GM23338 (cell line): ENCODE results near the gene KRT37. TPM values are rescaled to one million over a fixed set of nuclear protein-coding genes. Genes with fewer than 3 reads are reported as not detected.

ENCODE experiments used
- ATAC-seq: fragments of 200-7000 bp; cut with Tn5 transposase; 3 replicates; pipeline ENCODE4 v1.9.1; 2020
- DNase-seq: peaks from one replicate; pipeline ENCODE4 v3.0.0-alpha.2; 2015; ENCODE audit warnings: low spot score
- H2AFZ ChIP-seq: fragments of 200-600 bp; sonication (generic); 2 replicates; pipeline ENCODE4 v1.8.0; 2016; ENCODE audit warnings: antibody characterized with exemption, mild to moderate bottlenecking, moderate library complexity
- H3F3A ChIP-seq: fragments of 200-600 bp; sonication (generic); replicated peaks from 2 replicates; pipeline ENCODE4 v1.8.0; 2017; ENCODE audit warnings: antibody characterized with exemption, mixed run types, low read depth
- H3K27ac ChIP-seq: fragments of 200-600 bp; sonication (generic); 2 replicates; pipeline ENCODE4 v1.6.1; 2016; ENCODE audit warnings: low read depth
- H3K27me3 ChIP-seq: fragments of 200-600 bp; sonication (generic); 2 replicates; pipeline ENCODE4 v1.8.0; 2016; ENCODE audit warnings: mild to moderate bottlenecking, mixed run types, moderate library complexity; ENCODE audit not compliant: insufficient read depth
- H3K36me3 ChIP-seq: fragments of 200-600 bp; sonication (generic); 2 replicates; pipeline ENCODE4 v1.8.0; 2016; ENCODE audit warnings: mild to moderate bottlenecking; ENCODE audit not compliant: insufficient read depth
- H3K4me1 ChIP-seq: fragments of 200-600 bp; sonication (generic); 2 replicates; pipeline ENCODE4 v1.8.0; 2016; ENCODE audit warnings: mild to moderate bottlenecking, moderate library complexity; ENCODE audit not compliant: insufficient read depth
- H3K4me2 ChIP-seq: fragments of 200-600 bp; sonication (generic); 2 replicates; pipeline ENCODE4 v1.7.1; 2017; ENCODE audit warnings: mixed run types
- H3K4me3 ChIP-seq: fragments of 200-600 bp; sonication (generic); 2 replicates; pipeline ENCODE4 v1.6.1; 2016; ENCODE audit warnings: mixed run types
- H3K79me2 ChIP-seq: fragments of 200-600 bp; sonication (generic); replicated peaks from 2 replicates; pipeline ENCODE4 v1.8.0; 2017; ENCODE audit warnings: mild to moderate bottlenecking; ENCODE audit not compliant: insufficient read depth
- H3K9me2 ChIP-seq: fragments of 200-600 bp; sonication (generic); 2 replicates; pipeline ENCODE4 v1.8.0; 2017; ENCODE audit not compliant: insufficient read depth
- H4K20me1 ChIP-seq: fragments of 200-600 bp; sonication (generic); replicated peaks from 2 replicates; pipeline ENCODE4 v1.8.0; 2017; ENCODE audit warnings: mild to moderate bottlenecking; ENCODE audit not compliant: insufficient read depth
- H3K27ac Mint-ChIP-seq: 2 replicates; pipeline ENCODE4 v1.8.0; 2020; ENCODE audit warnings: inconsistent platforms, mild to moderate bottlenecking, moderate library complexity, mixed read lengths
- H3K27me3 Mint-ChIP-seq: 3 replicates; pipeline ENCODE4 v1.8.0; 2022; ENCODE audit warnings: low read depth, mild to moderate bottlenecking, moderate library complexity, mixed read lengths, inconsistent platforms; ENCODE audit not compliant: insufficient read depth, poor library complexity
- H3K36me3 Mint-ChIP-seq: 3 replicates; pipeline ENCODE4 v1.8.0; 2021; ENCODE audit warnings: low read depth, mild to moderate bottlenecking, inconsistent platforms, moderate library complexity, mixed read lengths
- H3K4me1 Mint-ChIP-seq: 3 replicates; pipeline ENCODE4 v1.8.0; 2020; ENCODE audit warnings: mild to moderate bottlenecking, inconsistent platforms, mixed read lengths
- H3K4me3 Mint-ChIP-seq: 3 replicates; pipeline ENCODE4 v1.8.0; 2021; ENCODE audit warnings: moderate library complexity, mild to moderate bottlenecking, inconsistent platforms, mixed read lengths
- H3K9me3 Mint-ChIP-seq: 3 replicates; pipeline ENCODE4 v1.8.0; 2020; ENCODE audit warnings: moderate library complexity, mild to moderate bottlenecking, inconsistent platforms, mixed read lengths
- CREB1 ChIP-seq: fragments of 250-450 bp; sonication (Bioruptor Pico); IDR thresholded peaks from 2 replicates; pipeline ENCODE4 v1.5.0; 2020; ENCODE audit warnings: low read depth, mild to moderate bottlenecking, moderate library complexity
- EZH2 ChIP-seq: fragments of 200-600 bp; sonication (generic); IDR thresholded peaks from one replicate; pipeline ENCODE4 v1.8.0; 2017; ENCODE audit warnings: antibody characterized with exemption, mild to moderate bottlenecking, low read depth; ENCODE audit not compliant: unreplicated experiment
- EZH2phosphoT487 ChIP-seq: fragments of 200-600 bp; sonication (generic); IDR thresholded peaks from one replicate; pipeline ENCODE4 v1.8.1; 2018; ENCODE audit warnings: antibody characterized with exemption; ENCODE audit not compliant: unreplicated experiment
- NANOG ChIP-seq: IDR thresholded peaks from 2 replicates; pipeline ENCODE4 v1.6.1; 2016; ENCODE audit warnings: antibody characterized with exemption, borderline replicate concordance
- STAT1 ChIP-seq: IDR thresholded peaks from one replicate; pipeline ENCODE4 v1.6.1; 2016; ENCODE audit warnings: antibody characterized with exemption; ENCODE audit not compliant: unreplicated experiment
- ZNF114 ChIP-seq: fragments of 250-450 bp; sonication (Bioruptor Pico); IDR thresholded peaks from 2 replicates; pipeline ENCODE4 v1.5.0; 2020; ENCODE audit warnings: mild to moderate bottlenecking, moderate library complexity
- ZNF331 ChIP-seq: fragments of 250-450 bp; sonication (Bioruptor Pico); IDR thresholded peaks from 2 replicates; pipeline ENCODE4 v1.5.0; 2020; ENCODE audit warnings: low read depth, mild to moderate bottlenecking, moderate library complexity
- polyA plus RNA-seq: library from polyadenylated mRNA; unstranded; fragments of >200 nt; fragmentation: Nextera tagmentation; extraction: Ambion mirVana; gene quantifications from 2 replicates; pipeline ENCODE4 v1.2.1, GENCODE V29; 2016
- total RNA-seq: library from RNA; depleted of rRNA; stranded (reverse); fragments of >200 nt; shearing (Covaris generic); gene quantifications from 2 replicates; pipeline ENCODE4 v1.2.3, GENCODE V29; 2014
- TF ChIP-seq, protein P1 (sequence below): fragments of 250-450 bp; sonication (Bioruptor Pico); IDR thresholded peaks from 2 replicates; pipeline ENCODE4 v1.5.0; 2020; ENCODE audit warnings: mild to moderate bottlenecking, moderate library complexity
- TF ChIP-seq, protein P2 (sequence below): IDR thresholded peaks from 2 replicates; pipeline ENCODE4 v1.6.1; 2016; ENCODE audit warnings: antibody characterized with exemption
- TF ChIP-seq, protein P3 (sequence below): IDR thresholded peaks from one replicate; pipeline ENCODE4 v1.6.1; 2018; ENCODE audit warnings: antibody characterized with exemption; ENCODE audit not compliant: unreplicated experiment

KRT37 gene
- total and polyA plus RNA-seq, 2 experiments from 2014 or later, result not detected

GRCh38 chr17:41452281-41452680 lies 27.9 kb upstream of the KRT37 start:
- no peaks in the 10 kb centered on the region for H3K9me2 ChIP-seq
- TF ChIP-seq, protein P1, sequence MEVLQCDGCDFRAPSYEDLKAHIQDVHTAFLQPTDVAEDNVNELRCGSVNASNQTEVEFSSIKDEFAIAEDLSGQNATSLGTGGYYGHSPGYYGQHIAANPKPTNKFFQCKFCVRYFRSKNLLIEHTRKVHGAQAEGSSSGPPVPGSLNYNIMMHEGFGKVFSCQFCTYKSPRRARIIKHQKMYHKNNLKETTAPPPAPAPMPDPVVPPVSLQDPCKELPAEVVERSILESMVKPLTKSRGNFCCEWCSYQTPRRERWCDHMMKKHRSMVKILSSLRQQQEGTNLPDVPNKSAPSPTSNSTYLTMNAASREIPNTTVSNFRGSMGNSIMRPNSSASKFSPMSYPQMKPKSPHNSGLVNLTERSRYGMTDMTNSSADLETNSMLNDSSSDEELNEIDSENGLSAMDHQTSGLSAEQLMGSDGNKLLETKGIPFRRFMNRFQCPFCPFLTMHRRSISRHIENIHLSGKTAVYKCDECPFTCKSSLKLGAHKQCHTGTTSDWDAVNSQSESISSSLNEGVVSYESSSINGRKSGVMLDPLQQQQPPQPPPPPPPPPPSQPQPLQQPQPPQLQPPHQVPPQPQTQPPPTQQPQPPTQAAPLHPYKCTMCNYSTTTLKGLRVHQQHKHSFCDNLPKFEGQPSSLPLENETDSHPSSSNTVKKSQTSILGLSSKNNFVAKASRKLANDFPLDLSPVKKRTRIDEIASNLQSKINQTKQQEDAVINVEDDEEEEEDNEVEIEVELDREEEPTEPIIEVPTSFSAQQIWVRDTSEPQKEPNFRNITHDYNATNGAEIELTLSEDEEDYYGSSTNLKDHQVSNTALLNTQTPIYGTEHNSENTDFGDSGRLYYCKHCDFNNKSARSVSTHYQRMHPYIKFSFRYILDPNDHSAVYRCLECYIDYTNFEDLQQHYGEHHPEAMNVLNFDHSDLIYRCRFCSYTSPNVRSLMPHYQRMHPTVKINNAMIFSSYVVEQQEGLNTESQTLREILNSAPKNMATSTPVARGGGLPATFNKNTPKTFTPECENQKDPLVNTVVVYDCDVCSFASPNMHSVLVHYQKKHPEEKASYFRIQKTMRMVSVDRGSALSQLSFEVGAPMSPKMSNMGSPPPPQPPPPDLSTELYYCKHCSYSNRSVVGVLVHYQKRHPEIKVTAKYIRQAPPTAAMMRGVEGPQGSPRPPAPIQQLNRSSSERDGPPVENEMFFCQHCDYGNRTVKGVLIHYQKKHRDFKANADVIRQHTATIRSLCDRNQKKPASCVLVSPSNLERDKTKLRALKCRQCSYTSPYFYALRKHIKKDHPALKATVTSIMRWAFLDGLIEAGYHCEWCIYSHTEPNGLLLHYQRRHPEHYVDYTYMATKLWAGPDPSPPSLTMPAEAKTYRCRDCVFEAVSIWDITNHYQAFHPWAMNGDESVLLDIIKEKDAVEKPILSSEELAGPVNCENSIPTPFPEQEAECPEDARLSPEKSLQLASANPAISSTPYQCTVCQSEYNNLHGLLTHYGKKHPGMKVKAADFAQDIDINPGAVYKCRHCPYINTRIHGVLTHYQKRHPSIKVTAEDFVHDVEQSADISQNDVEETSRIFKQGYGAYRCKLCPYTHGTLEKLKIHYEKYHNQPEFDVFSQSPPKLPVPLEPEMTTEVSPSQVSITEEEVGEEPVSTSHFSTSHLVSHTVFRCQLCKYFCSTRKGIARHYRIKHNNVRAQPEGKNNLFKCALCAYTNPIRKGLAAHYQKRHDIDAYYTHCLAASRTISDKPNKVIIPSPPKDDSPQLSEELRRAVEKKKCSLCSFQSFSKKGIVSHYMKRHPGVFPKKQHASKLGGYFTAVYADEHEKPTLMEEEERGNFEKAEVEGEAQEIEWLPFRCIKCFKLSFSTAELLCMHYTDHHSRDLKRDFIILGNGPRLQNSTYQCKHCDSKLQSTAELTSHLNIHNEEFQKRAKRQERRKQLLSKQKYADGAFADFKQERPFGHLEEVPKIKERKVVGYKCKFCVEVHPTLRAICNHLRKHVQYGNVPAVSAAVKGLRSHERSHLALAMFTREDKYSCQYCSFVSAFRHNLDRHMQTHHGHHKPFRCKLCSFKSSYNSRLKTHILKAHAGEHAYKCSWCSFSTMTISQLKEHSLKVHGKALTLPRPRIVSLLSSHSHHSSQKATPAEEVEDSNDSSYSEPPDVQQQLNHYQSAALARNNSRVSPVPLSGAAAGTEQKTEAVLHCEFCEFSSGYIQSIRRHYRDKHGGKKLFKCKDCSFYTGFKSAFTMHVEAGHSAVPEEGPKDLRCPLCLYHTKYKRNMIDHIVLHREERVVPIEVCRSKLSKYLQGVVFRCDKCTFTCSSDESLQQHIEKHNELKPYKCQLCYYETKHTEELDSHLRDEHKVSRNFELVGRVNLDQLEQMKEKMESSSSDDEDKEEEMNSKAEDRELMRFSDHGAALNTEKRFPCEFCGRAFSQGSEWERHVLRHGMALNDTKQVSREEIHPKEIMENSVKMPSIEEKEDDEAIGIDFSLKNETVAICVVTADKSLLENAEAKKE (CRISPR knock-in tag), result no peak
- TF ChIP-seq ZNF114 (CRISPR knock-in tag) (no peak), EZH2phosphoT487 (no peak), CREB1 (CRISPR knock-in tag) (no peak), STAT1 (no peak), ZNF331 (CRISPR knock-in tag) (no peak), EZH2 (no peak), NANOG (no peak)
- TF ChIP-seq, protein P2, sequence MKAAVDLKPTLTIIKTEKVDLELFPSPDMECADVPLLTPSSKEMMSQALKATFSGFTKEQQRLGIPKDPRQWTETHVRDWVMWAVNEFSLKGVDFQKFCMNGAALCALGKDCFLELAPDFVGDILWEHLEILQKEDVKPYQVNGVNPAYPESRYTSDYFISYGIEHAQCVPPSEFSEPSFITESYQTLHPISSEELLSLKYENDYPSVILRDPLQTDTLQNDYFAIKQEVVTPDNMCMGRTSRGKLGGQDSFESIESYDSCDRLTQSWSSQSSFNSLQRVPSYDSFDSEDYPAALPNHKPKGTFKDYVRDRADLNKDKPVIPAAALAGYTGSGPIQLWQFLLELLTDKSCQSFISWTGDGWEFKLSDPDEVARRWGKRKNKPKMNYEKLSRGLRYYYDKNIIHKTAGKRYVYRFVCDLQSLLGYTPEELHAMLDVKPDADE, result no peak
- TF ChIP-seq, protein P3, sequence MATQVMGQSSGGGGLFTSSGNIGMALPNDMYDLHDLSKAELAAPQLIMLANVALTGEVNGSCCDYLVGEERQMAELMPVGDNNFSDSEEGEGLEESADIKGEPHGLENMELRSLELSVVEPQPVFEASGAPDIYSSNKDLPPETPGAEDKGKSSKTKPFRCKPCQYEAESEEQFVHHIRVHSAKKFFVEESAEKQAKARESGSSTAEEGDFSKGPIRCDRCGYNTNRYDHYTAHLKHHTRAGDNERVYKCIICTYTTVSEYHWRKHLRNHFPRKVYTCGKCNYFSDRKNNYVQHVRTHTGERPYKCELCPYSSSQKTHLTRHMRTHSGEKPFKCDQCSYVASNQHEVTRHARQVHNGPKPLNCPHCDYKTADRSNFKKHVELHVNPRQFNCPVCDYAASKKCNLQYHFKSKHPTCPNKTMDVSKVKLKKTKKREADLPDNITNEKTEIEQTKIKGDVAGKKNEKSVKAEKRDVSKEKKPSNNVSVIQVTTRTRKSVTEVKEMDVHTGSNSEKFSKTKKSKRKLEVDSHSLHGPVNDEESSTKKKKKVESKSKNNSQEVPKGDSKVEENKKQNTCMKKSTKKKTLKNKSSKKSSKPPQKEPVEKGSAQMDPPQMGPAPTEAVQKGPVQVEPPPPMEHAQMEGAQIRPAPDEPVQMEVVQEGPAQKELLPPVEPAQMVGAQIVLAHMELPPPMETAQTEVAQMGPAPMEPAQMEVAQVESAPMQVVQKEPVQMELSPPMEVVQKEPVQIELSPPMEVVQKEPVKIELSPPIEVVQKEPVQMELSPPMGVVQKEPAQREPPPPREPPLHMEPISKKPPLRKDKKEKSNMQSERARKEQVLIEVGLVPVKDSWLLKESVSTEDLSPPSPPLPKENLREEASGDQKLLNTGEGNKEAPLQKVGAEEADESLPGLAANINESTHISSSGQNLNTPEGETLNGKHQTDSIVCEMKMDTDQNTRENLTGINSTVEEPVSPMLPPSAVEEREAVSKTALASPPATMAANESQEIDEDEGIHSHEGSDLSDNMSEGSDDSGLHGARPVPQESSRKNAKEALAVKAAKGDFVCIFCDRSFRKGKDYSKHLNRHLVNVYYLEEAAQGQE, result no peak
- no peak overlapping the region for H2AFZ ChIP-seq
- no peak overlapping the region for H3K4me3 Mint-ChIP-seq
- H3K27ac ChIP-seq, result no peak overlapping the region
- H3K36me3 ChIP-seq, result no peaks in the 10 kb centered on the region; the same call in 1 of the 2 replicates
- H4K20me1 ChIP-seq, result no peaks in the 10 kb centered on the region
- peaks cover 19% of the 10 kb centered on the region; the same call in 2 of the 3 replicates for H3K9me3 Mint-ChIP-seq
- no peak for ATAC-seq
- DNase-seq, result no peak
- no peaks in the 10 kb centered on the region for H3K27me3 ChIP-seq
- H3K4me3 ChIP-seq, result no peak overlapping the region
- H3K27me3 Mint-ChIP-seq, result peaks cover 4% of the 10 kb centered on the region
- H3K79me2 ChIP-seq, result no peaks in the 10 kb centered on the region
- H3K4me2 ChIP-seq, result no peak overlapping the region
- no peaks in the 10 kb centered on the region for H3K4me1 ChIP-seq
- H3K4me1 Mint-ChIP-seq, result no peaks in the 10 kb centered on the region
- peaks cover 2% of the 10 kb centered on the region; the same call in 1 of the 3 replicates for H3K36me3 Mint-ChIP-seq
- H3K27ac Mint-ChIP-seq, result no peak overlapping the region
- no peaks in the 10 kb centered on the region for H3F3A ChIP-seq
